GM06990 (cell line): Measurements from ENCODE around the gene GCDH.

Experiments used
- DNase-seq: peaks from one replicate; pipeline ENCODE4 v3.0.0-alpha.2; 2011; ENCODE audit not compliant: insufficient read length; ENCODE audit errors: extremely low read depth
- H3K27me3 ChIP-seq: replicated peaks from 2 replicates; pipeline ENCODE4 v1.6.0; 2011; ENCODE audit warnings: low read length; ENCODE audit not compliant: control insufficient read depth, insufficient read depth
- H3K36me3 ChIP-seq: 2 replicates; pipeline ENCODE4 v1.5.1; 2011; ENCODE audit warnings: low read length; ENCODE audit not compliant: control insufficient read depth, insufficient read depth
- H3K4me3 ChIP-seq: replicated peaks from 2 replicates; pipeline ENCODE4 v1.5.1; 2011; ENCODE audit warnings: low read depth, mild to moderate bottlenecking, control low read depth, low read length
- TF ChIP-seq, protein P1 (sequence below): IDR thresholded peaks from 2 replicates; pipeline ENCODE4 v1.5.1; 2011; ENCODE audit warnings: low read length, control low read depth, mild to moderate bottlenecking, inconsistent platforms; ENCODE audit not compliant: insufficient read depth, poor library complexity, severe bottlenecking

The GCDH gene

GRCh38 chr19:12938779-12939601 lies 48.0 kb downstream of the GCDH start:
- H3K36me3 ChIP-seq = peaks cover 34% of the 10 kb centered on the region
- peak; percentile 50 for DNase-seq
- no peaks in the 10 kb centered on the region for H3K27me3 ChIP-seq
- TF ChIP-seq, protein P1, sequence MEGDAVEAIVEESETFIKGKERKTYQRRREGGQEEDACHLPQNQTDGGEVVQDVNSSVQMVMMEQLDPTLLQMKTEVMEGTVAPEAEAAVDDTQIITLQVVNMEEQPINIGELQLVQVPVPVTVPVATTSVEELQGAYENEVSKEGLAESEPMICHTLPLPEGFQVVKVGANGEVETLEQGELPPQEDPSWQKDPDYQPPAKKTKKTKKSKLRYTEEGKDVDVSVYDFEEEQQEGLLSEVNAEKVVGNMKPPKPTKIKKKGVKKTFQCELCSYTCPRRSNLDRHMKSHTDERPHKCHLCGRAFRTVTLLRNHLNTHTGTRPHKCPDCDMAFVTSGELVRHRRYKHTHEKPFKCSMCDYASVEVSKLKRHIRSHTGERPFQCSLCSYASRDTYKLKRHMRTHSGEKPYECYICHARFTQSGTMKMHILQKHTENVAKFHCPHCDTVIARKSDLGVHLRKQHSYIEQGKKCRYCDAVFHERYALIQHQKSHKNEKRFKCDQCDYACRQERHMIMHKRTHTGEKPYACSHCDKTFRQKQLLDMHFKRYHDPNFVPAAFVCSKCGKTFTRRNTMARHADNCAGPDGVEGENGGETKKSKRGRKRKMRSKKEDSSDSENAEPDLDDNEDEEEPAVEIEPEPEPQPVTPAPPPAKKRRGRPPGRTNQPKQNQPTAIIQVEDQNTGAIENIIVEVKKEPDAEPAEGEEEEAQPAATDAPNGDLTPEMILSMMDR = peak; percentile 3
- peak overlapping the region; percentile 99 for H3K4me3 ChIP-seq

- no peak for DNase-seq
- TF ChIP-seq, protein P1 = no peak
- Histone ChIP-seq H3K4me3 (peak overlapping the region; percentile 99), H3K36me3 (peaks cover 34% of the 10 kb centered on the region), H3K27me3 (no peaks in the 10 kb centered on the region)
Observed at GRCh38 chr19:12939975-12940423, 49.0 kb downstream of the GCDH start.

DNA sequence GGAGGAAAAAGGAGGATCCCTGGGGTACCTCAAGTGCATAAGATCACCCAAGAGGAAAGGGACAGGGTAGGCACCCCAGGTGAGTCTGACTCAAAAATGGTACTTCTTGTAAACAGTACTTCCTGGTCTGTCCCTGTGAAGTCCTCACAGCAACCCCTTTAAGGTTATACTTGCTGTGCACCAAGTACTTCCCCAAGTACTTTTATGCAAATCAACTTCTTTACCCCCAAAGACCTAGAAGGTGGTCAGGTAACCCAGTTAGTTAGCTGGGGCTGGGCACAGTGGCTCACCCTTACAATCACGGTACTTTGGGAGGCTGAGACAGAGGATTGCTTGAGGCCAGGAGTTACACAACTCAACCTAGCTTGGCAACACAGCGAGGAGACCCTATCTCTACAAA lies 49.9 kb downstream of the GCDH start:
- Histone ChIP-seq H3K4me3 (peak overlapping the region; percentile 99), H3K36me3 (peaks cover 34% of the 10 kb centered on the region), H3K27me3 (no peaks in the 10 kb centered on the region)
- TF ChIP-seq, protein P1 = no peak
- DNase-seq = no peak

GRCh38 chr19:12943437-12944044 lies 52.6 kb downstream of the GCDH start:
- Histone ChIP-seq H3K27me3 (no peaks in the 10 kb centered on the region), H3K36me3 (peaks cover 45% of the 10 kb centered on the region), H3K4me3 (peak overlapping the region; percentile 45)

GRCh38 chr19:12944104-12944674 lies 53.2 kb downstream of the GCDH start:
- TF ChIP-seq, protein P1 = no peak
- peaks cover 50% of the 10 kb centered on the region for H3K36me3 ChIP-seq
- H3K4me3 ChIP-seq = peak overlapping the region; percentile 33
- DNase-seq = no peak
- H3K27me3 ChIP-seq = no peaks in the 10 kb centered on the region

More at GRCh38 chr19:12943437-12944044, 52.6 kb downstream of the GCDH start:
- DNase-seq = no peak
- TF ChIP-seq, protein P1 = no peak
